Endothelial cell of umbilical vein (primary cell): ENCODE data around the gene CD300C. TPM values are rescaled to one million over a fixed set of nuclear protein-coding genes. Genes with fewer than 3 reads are reported as not detected.

Source experiments
- BruUV-seq: library from RNA; stranded (reverse); fragments of 400-500 nt; replicated peaks from 2 replicates; lab custom pipeline; 2021; lab: Mats Ljungman, UMichigan
- CTCF ChIA-PET: fragments of 300-600, 350-600 bp; sonication (Branson Sonifier 250); formaldehyde crosslinking; loops from one replicate; lab custom pipeline; 2021; ENCODE audit warnings: antibody characterized with exemption, inconsistent platforms; lab: Charles Lee
- POLR2A ChIA-PET: fragments of 300-600, 350-600 bp; sonication (Branson Sonifier 250); formaldehyde crosslinking; loops from one replicate; lab custom pipeline; 2021; ENCODE audit warnings: antibody characterized with exemption, inconsistent platforms; lab: Charles Lee
- DNase-seq: peaks from one replicate; pipeline ENCODE4 v3.0.0-alpha.2; 2011; ENCODE audit warnings: low read depth, low spot score
- FAIRE-seq: peaks from 2 replicates; lab custom pipeline; 2011; peaks lifted over from hg19 to GRCh38; lab: Jason Lieb, UNC
- H2AFZ ChIP-seq: 2 replicates; pipeline ENCODE4 v1.6.0; 2012; ENCODE audit warnings: low read depth, low read length, control low read depth, inconsistent platforms
- H3K27ac ChIP-seq: 2 replicates; pipeline ENCODE4 v1.5.1; 2011; ENCODE audit warnings: low read depth, mild to moderate bottlenecking, control low read depth, low read length, moderate library complexity; ENCODE audit not compliant: insufficient read depth
- H3K27me3 ChIP-seq, 2 experiments: 2 replicates each; pipeline versions ENCODE4 v1.6.0 to v1.6.1; 2011; ENCODE audit warnings: low read length in 2 of 2, mixed read lengths in 1 of 2; ENCODE audit not compliant: control insufficient read depth in 2 of 2, insufficient read depth in 2 of 2
- H3K36me3 ChIP-seq, 2 experiments: 2 replicates in 1 of 2; 3 replicates in 1 of 2; pipeline ENCODE4 v1.5.1; 2011; ENCODE audit warnings: low read length in 2 of 2, mild to moderate bottlenecking in 1 of 2, moderate library complexity in 1 of 2; ENCODE audit not compliant: control insufficient read depth in 2 of 2, insufficient read depth in 2 of 2; ENCODE audit errors: extremely low read depth in 1 of 2
- H3K4me1 ChIP-seq: 3 replicates; pipeline ENCODE4 v1.5.1; 2011; ENCODE audit warnings: mild to moderate bottlenecking, low read length; ENCODE audit not compliant: control insufficient read depth, insufficient read depth; ENCODE audit errors: extremely low read depth
- H3K4me2 ChIP-seq: 2 replicates; pipeline ENCODE4 v1.6.1; 2011; ENCODE audit warnings: low read length, control low read depth, mixed read lengths; ENCODE audit not compliant: insufficient read depth
- H3K4me3 ChIP-seq, 3 experiments: fragments of 200-600 bp in 1 of 3; sonication (generic), shearing (Covaris generic) in 1 of 3; replicated peaks in 1 of 3; 2 replicates each; pipeline ENCODE4 v1.5.1; 2011 to 2016; ENCODE audit warnings: control low read depth in 3 of 3, low read length in 3 of 3, mild to moderate bottlenecking in 2 of 3, inconsistent platforms in 1 of 3, low read depth in 1 of 3, moderate library complexity in 1 of 3; ENCODE audit not compliant: insufficient read depth in 1 of 3
- H3K79me2 ChIP-seq: 2 replicates; pipeline ENCODE4 v1.6.0; 2012; ENCODE audit warnings: low read length, inconsistent platforms; ENCODE audit not compliant: control insufficient read depth, insufficient read depth
- H3K9ac ChIP-seq: replicated peaks from 2 replicates; pipeline ENCODE3; 2011; ENCODE audit warnings: low read length, control low read depth; ENCODE audit not compliant: insufficient read depth; ENCODE audit errors: extremely low read depth
- H3K9me1 ChIP-seq: replicated peaks from 3 replicates; pipeline ENCODE4 v1.6.0; 2011; ENCODE audit warnings: mild to moderate bottlenecking, low read length; ENCODE audit not compliant: control insufficient read depth, insufficient read depth; ENCODE audit errors: extremely low read depth
- H3K9me3 ChIP-seq: replicated peaks from 2 replicates; pipeline ENCODE4 v1.5.1; 2012; ENCODE audit warnings: low read length, inconsistent platforms; ENCODE audit not compliant: control insufficient read depth, insufficient read depth
- H4K20me1 ChIP-seq: replicated peaks from 2 replicates; pipeline ENCODE3; 2011; ENCODE audit warnings: mild to moderate bottlenecking, low read length; ENCODE audit not compliant: control insufficient read depth, insufficient read depth; ENCODE audit errors: extremely low read depth
- EZH2 ChIP-seq: IDR thresholded peaks from 2 replicates; pipeline ENCODE4 v1.6.1; 2012; ENCODE audit warnings: borderline replicate concordance, low read depth, mild to moderate bottlenecking, moderate library complexity, low read length, inconsistent platforms; ENCODE audit not compliant: severe bottlenecking
- FOS ChIP-seq: IDR thresholded peaks from 2 replicates; pipeline ENCODE4 v1.6.1; 2011; ENCODE audit warnings: mild to moderate bottlenecking, low read length, moderate library complexity, borderline replicate concordance; ENCODE audit not compliant: insufficient read depth
- GATA2 ChIP-seq: IDR thresholded peaks from 2 replicates; pipeline ENCODE4 v1.7.0; 2011; ENCODE audit warnings: low read depth, mild to moderate bottlenecking, moderate library complexity, mixed read lengths, low read length; ENCODE audit not compliant: insufficient read length, insufficient read depth
- JUN ChIP-seq: IDR thresholded peaks from 2 replicates; pipeline ENCODE4 v1.6.1; 2011; ENCODE audit warnings: borderline replicate concordance, low read depth; ENCODE audit not compliant: insufficient read length, insufficient read depth
- MAX ChIP-seq: IDR thresholded peaks from 2 replicates; pipeline ENCODE4 v1.6.1; 2011; ENCODE audit not compliant: insufficient read depth, insufficient read length
- MYC ChIP-seq: IDR thresholded peaks from one replicate; pipeline ENCODE4 v1.6.1; 2011; ENCODE audit warnings: mild to moderate bottlenecking, low read depth, low read length
- POLR2A ChIP-seq: IDR thresholded peaks from 2 replicates; pipeline ENCODE4 v1.6.1; 2012; ENCODE audit warnings: low read depth, mild to moderate bottlenecking, control low read depth, low read length
- POLR2AphosphoS5 ChIP-seq: IDR thresholded peaks from 2 replicates; pipeline ENCODE4 v1.6.1; 2012; ENCODE audit warnings: low read depth, mild to moderate bottlenecking, control low read depth, low read length, moderate library complexity; ENCODE audit not compliant: insufficient read depth
- dilution Hi-C: fragments of 300-500 bp; cut with MboI; formaldehyde crosslinking; loops from one replicate; pipeline ENCODE4 v1.15.0; 2019; ENCODE audit warnings: low sequenced_read_pairs; ENCODE audit not compliant: extremely low pct_ligation_motif_present
- intact Hi-C: fragments of 100-400 bp; cut with micrococcal nuclease; formaldehyde crosslinking; loops from one replicate; pipeline ENCODE4 v1.10.0; 2022
- polyA plus RNA-seq, 4 experiments: library from polyadenylated mRNA; depleted of rRNA in 3 of 4; stranded (reverse) in 3 of 4; unstranded in 1 of 4; fragments of >200 nt; gene quantifications; 2 replicates each; pipeline versions ENCODE4 v1.2.1 to v1.2.3, GENCODE V29; 2011 to 2012; ENCODE audit warnings: missing spikeins in 1 of 4
- total RNA-seq: library from RNA; stranded (reverse); gene quantifications from 2 replicates; pipeline ENCODE4 v1.2.3, GENCODE V29; 2021
- TF ChIP-seq, protein P1 (sequence below), 2 donors: IDR thresholded peaks; 1 replicate in 1 of 2; 2 replicates in 1 of 2; pipeline ENCODE4 v1.5.1; 2011; ENCODE audit warnings: low read length in 2 of 2, mild to moderate bottlenecking in 2 of 2, moderate library complexity in 2 of 2, control low read depth in 1 of 2, inconsistent platforms in 1 of 2, low read depth in 1 of 2; ENCODE audit not compliant: insufficient read depth in 1 of 2; ENCODE audit errors: extremely low read depth in 1 of 2

CD300C gene
- total and polyA plus RNA-seq, 2 donors (not counting 3 experiments of a cell fraction or from before 2014, with no cell fraction given): not detected

GRCh38 chr17:74573169-74573568 is 27.3 kb upstream of the CD300C start:
- Histone ChIP-seq H4K20me1 (no peaks in the 10 kb centered on the region), H3K9me3 (no peaks in the 10 kb centered on the region), H3K27me3 (no peaks in the 10 kb centered on the region), H3K4me2 (no peak overlapping the region), H3K27ac (no peak overlapping the region), H3K9me1 (no peaks in the 10 kb centered on the region), H2AFZ (no peak overlapping the region), H3K9ac (no peak overlapping the region), H3K4me1 (no peaks in the 10 kb centered on the region), H3K4me3 (no peak overlapping the region), H3K36me3 (no peaks in the 10 kb centered on the region), H3K79me2 (no peaks in the 10 kb centered on the region)
- no peak for DNase-seq
- no TSS peak for BruUV-seq
- FAIRE-seq: no peak
- TF ChIP-seq GATA2 (no peak), FOS (no peak), MYC (no peak), MAX (no peak), POLR2A (no peak), POLR2AphosphoS5 (no peak)
- ChIA-PET CTCF (no interaction called here), POLR2A (no interaction called here)
- intact Hi-C loops (no loop called here), dilution Hi-C loops (no loop called here)

DNA sequence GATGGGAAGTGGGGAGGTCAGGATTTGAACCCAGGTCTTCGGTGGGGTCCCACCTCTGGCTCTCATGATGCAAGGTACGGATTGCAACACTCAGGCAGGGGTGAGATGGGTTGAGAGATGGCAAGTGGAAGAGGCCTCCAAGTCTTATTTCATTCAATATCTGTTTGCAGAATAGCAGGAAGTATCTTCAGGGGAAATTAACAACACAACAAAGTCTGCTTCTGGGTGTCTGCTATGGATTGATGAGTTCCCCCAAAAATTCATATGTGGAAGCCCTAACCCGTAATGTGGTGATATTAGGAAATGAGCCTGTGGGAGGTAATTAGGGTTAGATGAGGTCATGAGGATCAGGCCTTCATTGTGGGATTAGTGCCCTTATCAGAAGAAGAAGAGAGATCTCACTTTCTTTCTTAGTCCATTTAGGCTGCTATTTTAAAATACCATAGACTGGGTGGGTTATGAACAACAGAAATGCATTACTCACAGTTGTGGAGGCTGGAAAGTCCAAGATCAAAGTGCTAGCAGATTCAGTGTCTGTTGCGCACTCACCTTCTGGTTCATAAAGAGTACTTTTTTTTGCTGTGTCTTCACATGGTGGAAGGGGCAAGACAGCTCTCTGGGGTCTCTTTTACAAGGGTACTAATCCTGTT is 25.8 kb upstream of the CD300C start:
- dilution Hi-C loops: no loop called here
- CTCF ChIA-PET: no interaction called here
- no peak for FAIRE-seq

More for the DNA sequence above, 25.8 kb upstream of the CD300C start:
- no TSS peak for BruUV-seq
- Histone ChIP-seq H3K4me3 (no peak overlapping the region), H3K36me3 (no peaks in the 10 kb centered on the region), H3K9ac (no peak overlapping the region), H3K27ac (no peak overlapping the region), H3K27me3 (no peaks in the 10 kb centered on the region), H4K20me1 (no peaks in the 10 kb centered on the region), H2AFZ (no peak overlapping the region), H3K9me1 (no peaks in the 10 kb centered on the region), H3K4me1 (no peaks in the 10 kb centered on the region), H3K9me3 (no peaks in the 10 kb centered on the region), H3K79me2 (no peaks in the 10 kb centered on the region), H3K4me2 (no peak overlapping the region)
- TF ChIP-seq POLR2AphosphoS5 (no peak), EZH2 (no peak), GATA2 (no peak), MAX (no peak), MYC (no peak), FOS (no peak), POLR2A (no peak), JUN (no peak)
- TF ChIP-seq, protein P1, sequence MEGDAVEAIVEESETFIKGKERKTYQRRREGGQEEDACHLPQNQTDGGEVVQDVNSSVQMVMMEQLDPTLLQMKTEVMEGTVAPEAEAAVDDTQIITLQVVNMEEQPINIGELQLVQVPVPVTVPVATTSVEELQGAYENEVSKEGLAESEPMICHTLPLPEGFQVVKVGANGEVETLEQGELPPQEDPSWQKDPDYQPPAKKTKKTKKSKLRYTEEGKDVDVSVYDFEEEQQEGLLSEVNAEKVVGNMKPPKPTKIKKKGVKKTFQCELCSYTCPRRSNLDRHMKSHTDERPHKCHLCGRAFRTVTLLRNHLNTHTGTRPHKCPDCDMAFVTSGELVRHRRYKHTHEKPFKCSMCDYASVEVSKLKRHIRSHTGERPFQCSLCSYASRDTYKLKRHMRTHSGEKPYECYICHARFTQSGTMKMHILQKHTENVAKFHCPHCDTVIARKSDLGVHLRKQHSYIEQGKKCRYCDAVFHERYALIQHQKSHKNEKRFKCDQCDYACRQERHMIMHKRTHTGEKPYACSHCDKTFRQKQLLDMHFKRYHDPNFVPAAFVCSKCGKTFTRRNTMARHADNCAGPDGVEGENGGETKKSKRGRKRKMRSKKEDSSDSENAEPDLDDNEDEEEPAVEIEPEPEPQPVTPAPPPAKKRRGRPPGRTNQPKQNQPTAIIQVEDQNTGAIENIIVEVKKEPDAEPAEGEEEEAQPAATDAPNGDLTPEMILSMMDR (IDR thresholded peaks at IDR 0.05; ENCODE audit: extremely low read depth in 1 of 2, insufficient read depth in 1 of 2, low read depth in 1 of 2, low read length in 2 of 2): no peak
- POLR2A ChIA-PET: no interaction called here
- intact Hi-C loops: no loop called here
- DNase-seq: no peak
